ENCODE results near the gene CARS2. TPM values are rescaled to one million over a fixed set of nuclear protein-coding genes. Genes with fewer than 3 reads are reported as not detected.

CARS2 gene
- total RNA-seq, 1 experiment from 2014 or later = 31.2 TPM

GRCh38 chr13:110646442-110647364 is 59.2 kb downstream of the CARS2 start:
- no peak for DNase-seq
- Histone ChIP-seq H3K36me3 (peaks cover 8% of the 10 kb centered on the region), H3K9me3 (replicated peaks) (no peaks in the 10 kb centered on the region)

GRCh38 chr13:110645750-110646149 is 60.2 kb downstream of the CARS2 start:
- no peak for DNase-seq
- H3K27ac ChIP-seq = no peak overlapping the region
- H3K36me3 ChIP-seq = peaks cover 14% of the 10 kb centered on the region
- no peaks in the 10 kb centered on the region for H3K9me3 ChIP-seq (replicated peaks)
- H3K4me1 ChIP-seq = peaks cover under 1% of the 10 kb centered on the region
- H3K4me3 ChIP-seq = no peak overlapping the region
- no peaks in the 10 kb centered on the region for H3K27me3 ChIP-seq

More at GRCh38 chr13:110646442-110647364, 59.2 kb downstream of the CARS2 start:
- H3K27me3 ChIP-seq = no peaks in the 10 kb centered on the region
- H3K4me1 ChIP-seq = no peaks in the 10 kb centered on the region
- H3K4me3 ChIP-seq = no peak overlapping the region
- H3K27ac ChIP-seq = no peak overlapping the region

- Histone ChIP-seq H3K4me1 (peaks cover 4% of the 10 kb centered on the region), H3K36me3 (peaks cover 17% of the 10 kb centered on the region), H3K4me3 (no peak overlapping the region), H3K27ac (no peak overlapping the region), H3K9me3 (replicated peaks) (no peaks in the 10 kb centered on the region), H3K27me3 (no peaks in the 10 kb centered on the region)
- DNase-seq = peak; percentile 67 to 74
These were observed 60.9 kb downstream of the CARS2 start for GRCh38 chr13:110644892-110645521.

- DNase-seq = no peak
- H3K36me3 ChIP-seq = peaks cover 24% of the 10 kb centered on the region
These were observed 62.0 kb downstream of the CARS2 start for GRCh38 chr13:110643768-110644421.

GRCh38 chr13:110643324-110643723 is 62.6 kb downstream of the CARS2 start:
- peaks cover 24% of the 10 kb centered on the region for H3K36me3 ChIP-seq
- H3K4me3 ChIP-seq = no peak overlapping the region
- no peak overlapping the region for H3K27ac ChIP-seq
- peaks cover 4% of the 10 kb centered on the region for H3K4me1 ChIP-seq
- H3K27me3 ChIP-seq = no peaks in the 10 kb centered on the region
- H3K9me3 ChIP-seq (replicated peaks) = no peaks in the 10 kb centered on the region
- DNase-seq = no peak

More at GRCh38 chr13:110643768-110644421, 62.0 kb downstream of the CARS2 start:
- Histone ChIP-seq H3K4me1 (peaks cover 4% of the 10 kb centered on the region), H3K4me3 (no peak overlapping the region), H3K9me3 (replicated peaks) (no peaks in the 10 kb centered on the region), H3K27ac (no peak overlapping the region), H3K27me3 (no peaks in the 10 kb centered on the region)

- H3K4me3 ChIP-seq = no peak overlapping the region
- no peak overlapping the region for H3K27ac ChIP-seq
- H3K4me1 ChIP-seq = peaks cover 4% of the 10 kb centered on the region
- DNase-seq = no peak
- H3K9me3 ChIP-seq (replicated peaks) = no peaks in the 10 kb centered on the region
- peaks cover 26% of the 10 kb centered on the region for H3K36me3 ChIP-seq
- no peaks in the 10 kb centered on the region for H3K27me3 ChIP-seq
These were observed 63.5 kb downstream of the CARS2 start for GRCh38 chr13:110642291-110642981.

- Histone ChIP-seq H3K27me3 (no peaks in the 10 kb centered on the region), H3K36me3 (peaks cover 27% of the 10 kb centered on the region), H3K4me1 (peaks cover 4% of the 10 kb centered on the region), H3K4me3 (no peak overlapping the region), H3K9me3 (replicated peaks) (no peaks in the 10 kb centered on the region), H3K27ac (no peak overlapping the region)
- no peak for DNase-seq
These were observed 64.6 kb downstream of the CARS2 start for GRCh38 chr13:110641055-110642015.

GRCh38 chr13:110640591-110641029 is 65.3 kb downstream of the CARS2 start:
- H3K27ac ChIP-seq = no peak overlapping the region
- no peaks in the 10 kb centered on the region for H3K9me3 ChIP-seq (replicated peaks)
- no peak for DNase-seq
- no peaks in the 10 kb centered on the region for H3K27me3 ChIP-seq
- no peak overlapping the region for H3K4me3 ChIP-seq
- H3K36me3 ChIP-seq = peaks cover 28% of the 10 kb centered on the region
- peaks cover 4% of the 10 kb centered on the region for H3K4me1 ChIP-seq

GRCh38 chr13:110639935-110640334 is 66.0 kb downstream of the CARS2 start:
- H3K36me3 ChIP-seq = peaks cover 32% of the 10 kb centered on the region
- H3K9me3 ChIP-seq (replicated peaks) = no peaks in the 10 kb centered on the region
- no peak for DNase-seq
- peaks cover 4% of the 10 kb centered on the region for H3K4me1 ChIP-seq
- H3K27me3 ChIP-seq = no peaks in the 10 kb centered on the region
- no peak overlapping the region for H3K27ac ChIP-seq
- H3K4me3 ChIP-seq = no peak overlapping the region

GRCh38 chr13:110638814-110639806 is 66.8 kb downstream of the CARS2 start:
- H3K9me3 ChIP-seq (replicated peaks) = no peaks in the 10 kb centered on the region
- no peak overlapping the region for H3K27ac ChIP-seq
- no peak overlapping the region for H3K4me3 ChIP-seq
- H3K36me3 ChIP-seq = peaks cover 36% of the 10 kb centered on the region
- peaks cover 4% of the 10 kb centered on the region for H3K4me1 ChIP-seq
- DNase-seq = no peak
- no peaks in the 10 kb centered on the region for H3K27me3 ChIP-seq

GRCh38 chr13:110638257-110638656 is 67.7 kb downstream of the CARS2 start:
- Histone ChIP-seq H3K4me1 (peaks cover 4% of the 10 kb centered on the region), H3K4me3 (no peak overlapping the region), H3K36me3 (peaks cover 33% of the 10 kb centered on the region), H3K9me3 (replicated peaks) (no peaks in the 10 kb centered on the region), H3K27me3 (no peaks in the 10 kb centered on the region), H3K27ac (no peak overlapping the region)
- no peak for DNase-seq

- Histone ChIP-seq H3K9me3 (replicated peaks) (no peaks in the 10 kb centered on the region), H3K36me3 (peaks cover 28% of the 10 kb centered on the region)
- no peak for DNase-seq
These were observed 68.2 kb downstream of the CARS2 start for GRCh38 chr13:110637747-110638146.

GRCh38 chr13:110637275-110637674 is 68.6 kb downstream of the CARS2 start:
- DNase-seq = no peak
- Histone ChIP-seq H3K36me3 (peaks cover 28% of the 10 kb centered on the region), H3K4me1 (peaks cover 4% of the 10 kb centered on the region)

More at GRCh38 chr13:110637747-110638146, 68.2 kb downstream of the CARS2 start:
- no peak overlapping the region for H3K27ac ChIP-seq
- no peaks in the 10 kb centered on the region for H3K27me3 ChIP-seq
- H3K4me3 ChIP-seq = no peak overlapping the region
- H3K4me1 ChIP-seq = peaks cover 4% of the 10 kb centered on the region

More at GRCh38 chr13:110637275-110637674, 68.6 kb downstream of the CARS2 start:
- Histone ChIP-seq H3K9me3 (replicated peaks) (no peaks in the 10 kb centered on the region), H3K4me3 (no peak overlapping the region), H3K27ac (no peak overlapping the region), H3K27me3 (no peaks in the 10 kb centered on the region)

Measured in SJCRH30 (cell line).